Stimulated activated CD8-positive, alpha-beta memory T cell treated with anti-CD3 and anti-CD28 coated beads, Interleukin-4, amount 100 ng/mL, for 48 hours (primary cell): ENCODE data around the gene TYRO3.
A peak's percentile ranks its signal among the peaks of the same experiment; 100 is the strongest.
"Not testable (repeated sequence)": the region's sequence is repeated elsewhere in the genome, so short reads cannot be mapped to it uniquely, and the experiment has no call there.

Source experiments
- DNase-seq: peaks from one replicate; pipeline ENCODE4 v3.0.0-alpha.2; 2020

Gene TYRO3

GRCh38 chr15:41554915-41555314 lies 4.1 kb upstream of the TYRO3 start:
- no peak for DNase-seq

GRCh38 chr15:41556677-41557076 lies 2.3 kb upstream of the TYRO3 start:
- DNase-seq: no peak

GRCh38 chr15:41557673-41558399 lies 1.2 kb upstream of the TYRO3 start:
- DNase-seq: peak; percentile 78

- DNase-seq: no peak
Observed at GRCh38 chr15:41559239-41559782, 299 bp downstream of the TYRO3 start.

GRCh38 chr15:41560572-41560874 lies 1.5 kb downstream of the TYRO3 start:
- no peak for DNase-seq

GRCh38 chr15:41561104-41561776 lies 2.2 kb downstream of the TYRO3 start:
- no peak for DNase-seq

GRCh38 chr15:41561777-41562145 lies 2.7 kb downstream of the TYRO3 start:
- DNase-seq: no peak

GRCh38 chr15:41562244-41562643 lies 3.2 kb downstream of the TYRO3 start:
- DNase-seq: no peak

- no peak for DNase-seq
Observed at GRCh38 chr15:41562784-41563198, 3.8 kb downstream of the TYRO3 start.

GRCh38 chr15:41564286-41564959 lies 5.4 kb downstream of the TYRO3 start:
- no peak for DNase-seq

- DNase-seq: no peak
Observed at GRCh38 chr15:41564960-41565502, 6.0 kb downstream of the TYRO3 start.

- no peak for DNase-seq
Observed at GRCh38 chr15:41565702-41566101, 6.7 kb downstream of the TYRO3 start.

GRCh38 chr15:41566121-41566885 lies 7.3 kb downstream of the TYRO3 start:
- no peak for DNase-seq

GRCh38 chr15:41567261-41567660 lies 8.2 kb downstream of the TYRO3 start:
- no peak for DNase-seq

- DNase-seq: no peak
Observed at GRCh38 chr15:41567862-41568261, 8.8 kb downstream of the TYRO3 start.

GRCh38 chr15:41568350-41569017 lies 9.5 kb downstream of the TYRO3 start:
- DNase-seq: no peak

GRCh38 chr15:41569232-41569631 lies 10.2 kb downstream of the TYRO3 start:
- DNase-seq: not testable (repeated sequence)

GRCh38 chr15:41570764-41571163 lies 11.8 kb downstream of the TYRO3 start:
- DNase-seq: no peak

- no peak for DNase-seq
Observed at GRCh38 chr15:41571948-41572347, 12.9 kb downstream of the TYRO3 start.

GRCh38 chr15:41572866-41573265 lies 13.9 kb downstream of the TYRO3 start:
- DNase-seq: no peak

- no peak for DNase-seq
Observed at GRCh38 chr15:41573396-41573795, 14.4 kb downstream of the TYRO3 start.

- DNase-seq: no peak
Observed at GRCh38 chr15:41574158-41574557, 15.1 kb downstream of the TYRO3 start.
